HG02588 (cell line): ENCODE data around the gene MVD.
"Not testable (repeated sequence)": the region's sequence is repeated elsewhere in the genome, so short reads cannot be mapped to it uniquely, and the experiment has no call there.

Experiments
- ATAC-seq: cut with Tn5 transposase; IDR thresholded peaks from one replicate; pipeline ENCODE4 v1.9.1; 2021; ENCODE audit warnings: mild to moderate bottlenecking, moderate library complexity; ENCODE audit not compliant: unreplicated experiment

The MVD gene

GRCh38 chr16:88613911-88614817 is 48.7 kb downstream of the MVD start:
- no peak for ATAC-seq

GRCh38 chr16:88613293-88613692 is 49.6 kb downstream of the MVD start:
- no peak for ATAC-seq

GRCh38 chr16:88610909-88611812 is 51.7 kb downstream of the MVD start:
- no peak for ATAC-seq

- ATAC-seq = no peak
Observed at GRCh38 chr16:88610080-88610479, 52.8 kb downstream of the MVD start.

- ATAC-seq = not testable (repeated sequence)
Observed at GRCh38 chr16:88609426-88609825, 53.5 kb downstream of the MVD start.

- ATAC-seq = no peak
Observed at GRCh38 chr16:88608076-88608475, 54.8 kb downstream of the MVD start.

- no peak for ATAC-seq
Observed at GRCh38 chr16:88606148-88606757, 56.6 kb downstream of the MVD start.

GRCh38 chr16:88605186-88606147 is 57.4 kb downstream of the MVD start:
- ATAC-seq = no peak

GRCh38 chr16:88602091-88602490 is 60.8 kb downstream of the MVD start:
- no peak for ATAC-seq
